Naive thymus-derived CD8-positive, alpha-beta T cell (primary cell): ENCODE data around the gene CLIP1. TPM values are rescaled to one million over a fixed set of nuclear protein-coding genes. Genes with fewer than 3 reads are reported as not detected.

ENCODE experiments used
- ATAC-seq, 2 donors: fragments of 150-1000 bp; cut with Tn5 transposase in 1 of 2; sonication (Bioruptor Pico), chemical (Tn5 transposase) in 1 of 2; 1 replicate in 1 of 2; 2 replicates in 1 of 2; pipeline ENCODE4 v1.10.0; 2021; ENCODE audit warnings: mild to moderate bottlenecking in 2 of 2, moderate library complexity in 2 of 2
- POLR2A ChIA-PET: fragments of 350-600 bp; sonication (Branson Sonifier 250); formaldehyde crosslinking; loops from one replicate; lab custom pipeline; 2021; ENCODE audit warnings: antibody characterized with exemption; lab: Charles Lee
- DNase-seq, 10 donors: peaks; one replicate each; pipeline versions ENCODE4 v3.0.0 to v3.0.0-alpha.2; 2020 to 2022
- H3K27ac Mint-ChIP-seq, 10 donors: one replicate each; pipeline ENCODE4 v1.8.0; 2020 to 2022; ENCODE audit warnings: mild to moderate bottlenecking in 10 of 10, mixed read lengths in 10 of 10, moderate library complexity in 4 of 10, inconsistent platforms in 1 of 10
- H3K27me3 Mint-ChIP-seq, 5 donors: one replicate each; pipeline ENCODE4 v1.8.0; 2021 to 2022; ENCODE audit warnings: mixed read lengths in 5 of 5
- H3K36me3 Mint-ChIP-seq, 3 donors: one replicate each; pipeline ENCODE4 v1.8.0; 2020 to 2022; ENCODE audit warnings: mixed read lengths in 3 of 3, mild to moderate bottlenecking in 2 of 3, inconsistent platforms in 1 of 3
- H3K4me1 Mint-ChIP-seq, 4 donors: one replicate each; pipeline ENCODE4 v1.8.0; 2021 to 2022; ENCODE audit warnings: mixed read lengths in 4 of 4
- H3K4me3 Mint-ChIP-seq, 10 donors: one replicate each; pipeline ENCODE4 v1.8.0; 2020 to 2022; ENCODE audit warnings: mild to moderate bottlenecking in 10 of 10, mixed read lengths in 10 of 10, moderate library complexity in 6 of 10, inconsistent platforms in 1 of 10
- H3K9me3 Mint-ChIP-seq, 9 donors: one replicate each; pipeline ENCODE4 v1.8.0; 2020 to 2022; ENCODE audit warnings: mixed read lengths in 9 of 9, mild to moderate bottlenecking in 3 of 9, inconsistent platforms in 1 of 9, moderate library complexity in 1 of 9
- polyA plus RNA-seq, 3 donors: library from polyadenylated mRNA; unstranded; fragments of 300-500 nt; fragmentation: Illumina TruSeq; gene quantifications; one replicate each; pipeline ENCODE4 v1.2.3, GENCODE V29; 2021
- total RNA-seq, 8 experiments: library from RNA in 2 of 8; stranded (reverse) in 2 of 8; gene quantifications; one replicate each; pipeline ENCODE4 v1.2.3 and lab custom pipeline; 2021 to 2026

CLIP1 gene
- total and polyA plus RNA-seq, 5 experiments from 2014 or later = 6.3 to 48.7 (median 20.4) TPM

DNA sequence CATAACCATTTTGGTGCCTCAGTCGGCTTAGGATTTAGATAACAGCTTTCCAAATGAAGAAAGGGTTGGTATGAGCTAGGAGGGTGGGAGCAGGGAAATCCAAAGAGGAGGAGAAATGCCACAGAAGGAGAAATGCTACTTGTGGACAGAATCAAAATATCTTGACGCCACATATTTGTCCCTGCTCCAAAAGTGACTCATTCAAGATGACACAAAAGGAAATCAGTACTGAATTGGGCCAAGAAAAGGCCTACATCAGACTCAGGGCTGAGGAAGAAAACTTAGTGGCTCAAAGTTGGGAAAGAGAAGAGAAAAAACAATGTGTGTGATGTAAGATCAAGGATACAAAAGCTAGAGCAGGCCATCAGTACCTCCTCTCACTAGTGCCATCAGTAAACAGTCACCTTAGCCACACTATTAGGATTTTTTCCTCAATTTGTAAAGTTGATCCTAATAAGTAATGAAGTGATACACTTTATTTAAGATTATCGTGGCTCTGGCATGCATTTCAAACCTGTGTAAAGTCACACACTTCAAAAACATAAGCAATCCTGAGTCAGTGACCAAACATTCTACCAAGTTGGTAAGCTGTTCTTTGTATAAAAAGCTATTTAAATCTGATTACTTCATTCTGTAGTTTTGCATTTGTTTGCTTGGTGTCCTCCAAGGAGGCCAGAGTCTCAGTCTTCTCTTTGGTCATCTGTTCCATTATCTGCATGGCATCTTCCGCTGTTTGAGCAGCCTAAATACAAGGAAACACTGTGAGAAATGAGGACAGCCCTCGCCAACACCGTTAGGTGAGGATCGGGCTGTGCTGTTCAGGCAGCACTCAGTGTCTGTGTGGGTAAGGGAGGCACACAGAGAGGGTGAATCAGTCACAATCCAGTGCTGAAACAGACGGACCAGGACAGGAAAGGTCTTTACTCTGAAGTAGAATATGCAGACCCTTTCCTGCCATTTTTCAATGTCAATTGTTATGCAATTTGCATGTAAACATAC, 103.6 kb downstream of the CLIP1 start:
- ATAC-seq (no peak), DNase-seq (no peak)
- Mint-ChIP-seq H3K36me3 (peaks cover 7 to 83% (median 33%) of the 10 kb centered on the region in 3 donors), H3K9me3 (no peaks in the 10 kb centered on the region), H3K4me1 (peaks cover 0 to 4% (median 0%) of the 10 kb centered on the region in 4 donors), H3K27me3 (no peaks in the 10 kb centered on the region), H3K4me3 (no peak overlapping the region), H3K27ac (peak overlapping the region in 2 of 10 donors; percentile 7 to 20)
- POLR2A ChIA-PET = no interaction called here

DNA sequence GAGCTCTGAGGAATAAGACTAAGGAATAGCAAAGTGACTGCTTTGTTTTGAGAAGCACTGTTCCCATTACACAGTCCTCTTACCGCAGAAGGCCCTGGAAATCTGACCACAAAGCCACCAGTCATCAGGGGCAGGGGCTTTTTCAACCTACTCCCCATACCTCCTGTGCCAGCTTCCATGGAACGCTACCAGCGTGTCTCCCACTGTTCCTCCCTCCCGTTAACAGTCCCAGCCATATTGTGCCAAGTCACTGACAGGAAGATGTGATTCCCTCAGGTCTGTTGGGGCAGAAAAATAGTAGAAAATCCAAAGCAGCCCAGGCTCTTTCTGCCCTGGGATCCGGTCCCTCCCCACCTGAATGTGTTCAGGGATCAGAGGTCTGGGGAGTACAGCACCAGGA, 109.5 kb downstream of the CLIP1 start:
- DNase-seq = no peak
- Mint-ChIP-seq H3K4me1 (no peaks in the 10 kb centered on the region), H3K27me3 (no peaks in the 10 kb centered on the region), H3K9me3 (no peaks in the 10 kb centered on the region), H3K4me3 (no peak overlapping the region), H3K36me3 (peaks cover 0 to 82% (median 21%) of the 10 kb centered on the region in 3 donors), H3K27ac (no peak overlapping the region)
- POLR2A ChIA-PET = interaction anchor here (0.6 kb wide), 1 partner anchor 383 kb away, joined by 4 read pairs; no protein-coding TSS in a partner anchor
- no peak for ATAC-seq

DNA sequence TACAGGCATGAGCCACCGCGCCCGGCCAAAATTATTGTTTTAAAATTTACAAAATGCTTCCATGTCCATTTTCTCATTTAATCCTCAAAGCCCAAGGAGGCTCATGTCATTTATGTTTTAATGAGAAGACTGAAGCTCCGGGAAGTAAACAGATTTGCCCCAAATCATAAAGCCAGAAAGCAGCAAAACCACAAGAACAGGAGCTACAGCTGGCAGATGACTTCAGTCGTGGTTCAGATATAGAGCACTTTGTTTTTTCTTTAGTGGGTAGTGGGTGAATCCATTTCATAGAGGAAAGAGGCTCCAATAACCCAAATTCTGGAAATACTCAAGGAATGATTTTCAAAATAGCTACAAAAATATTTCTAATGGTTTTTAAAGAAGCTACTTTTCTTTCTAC, 110.8 kb downstream of the CLIP1 start:
- POLR2A ChIA-PET = no interaction called here
- Mint-ChIP-seq H3K27ac (peak overlapping the region in 1 of 10 donors; percentile 40), H3K9me3 (no peaks in the 10 kb centered on the region), H3K4me1 (no peaks in the 10 kb centered on the region), H3K27me3 (no peaks in the 10 kb centered on the region), H3K36me3 (peaks cover 0 to 76% (median 17%) of the 10 kb centered on the region in 3 donors), H3K4me3 (no peak overlapping the region)
- ATAC-seq (no peak), DNase-seq (no peak)

DNA sequence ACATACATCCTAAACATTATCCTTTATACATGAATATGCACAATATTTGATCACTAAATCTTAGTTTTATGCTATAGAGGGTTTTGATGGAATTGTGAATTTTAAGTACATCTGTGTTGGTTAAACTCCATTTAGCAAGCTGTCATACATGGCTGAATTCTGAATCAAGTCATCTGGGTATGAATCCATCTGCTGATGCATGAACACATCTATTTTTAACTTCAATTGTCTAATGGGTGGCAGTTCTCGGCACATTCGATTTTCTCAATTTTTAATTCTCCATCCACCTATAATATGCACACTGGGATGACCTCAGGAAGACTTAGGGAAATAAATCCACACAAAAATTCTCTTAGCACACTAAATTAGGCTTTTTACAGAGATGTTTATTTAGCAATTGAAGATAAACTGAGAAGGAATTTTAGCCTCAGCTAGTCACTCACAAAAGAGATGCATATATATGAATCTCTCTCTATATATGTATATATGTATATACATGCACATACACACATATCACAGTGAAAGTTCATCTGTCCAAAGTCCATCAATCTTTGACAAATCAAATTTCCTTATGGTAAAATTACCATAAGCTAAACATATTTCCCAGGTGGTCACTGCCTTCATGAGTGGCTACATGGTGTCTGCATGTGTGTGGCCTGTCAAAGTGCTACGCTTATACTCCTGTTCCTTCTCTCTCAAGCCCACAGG, 111.7 kb downstream of the CLIP1 start:
- H3K9me3 Mint-ChIP-seq = no peaks in the 10 kb centered on the region
- peak overlapping the region in 2 of 10 donors; percentile 9 to 60 for H3K27ac Mint-ChIP-seq
- POLR2A ChIA-PET = no interaction called here
- H3K27me3 Mint-ChIP-seq = no peaks in the 10 kb centered on the region
- no peaks in the 10 kb centered on the region for H3K4me1 Mint-ChIP-seq
- H3K4me3 Mint-ChIP-seq = no peak overlapping the region
- no peak for DNase-seq
- H3K36me3 Mint-ChIP-seq = peaks cover 0 to 73% (median 14%) of the 10 kb centered on the region in 3 donors
- ATAC-seq = no peak

DNA sequence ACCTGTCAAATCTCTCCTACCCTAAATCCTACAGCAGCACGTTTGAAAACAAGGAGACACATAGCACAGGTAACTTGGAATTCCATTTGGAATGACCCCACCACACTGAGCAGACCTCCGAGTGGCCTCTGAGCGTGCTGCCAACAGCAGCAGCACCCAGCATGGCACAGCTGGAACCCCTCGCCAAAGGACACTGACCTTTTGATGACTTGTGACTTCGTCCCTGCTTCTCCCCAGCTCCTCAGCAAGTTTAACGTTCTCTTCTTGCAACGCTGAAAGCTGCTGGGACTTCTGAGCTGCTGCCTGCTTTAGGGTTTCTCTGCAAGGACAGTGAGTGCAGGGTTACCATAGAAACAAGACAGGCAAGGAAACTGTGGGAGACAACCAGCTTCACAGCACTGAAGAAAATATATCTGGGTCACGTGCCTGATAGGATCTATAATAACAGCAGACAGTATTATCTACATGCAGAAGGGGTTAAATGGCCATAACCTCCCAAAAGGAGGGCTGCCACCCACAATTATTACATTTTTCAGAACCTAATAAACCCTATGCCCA, 112.8 kb downstream of the CLIP1 start:
- Mint-ChIP-seq H3K4me1 (no peaks in the 10 kb centered on the region), H3K9me3 (no peaks in the 10 kb centered on the region), H3K27ac (no peak overlapping the region), H3K36me3 (peaks cover 0 to 65% (median 7%) of the 10 kb centered on the region in 3 donors), H3K27me3 (no peaks in the 10 kb centered on the region), H3K4me3 (no peak overlapping the region)
- ATAC-seq (no peak), DNase-seq (no peak)
- POLR2A ChIA-PET = no interaction called here

DNA sequence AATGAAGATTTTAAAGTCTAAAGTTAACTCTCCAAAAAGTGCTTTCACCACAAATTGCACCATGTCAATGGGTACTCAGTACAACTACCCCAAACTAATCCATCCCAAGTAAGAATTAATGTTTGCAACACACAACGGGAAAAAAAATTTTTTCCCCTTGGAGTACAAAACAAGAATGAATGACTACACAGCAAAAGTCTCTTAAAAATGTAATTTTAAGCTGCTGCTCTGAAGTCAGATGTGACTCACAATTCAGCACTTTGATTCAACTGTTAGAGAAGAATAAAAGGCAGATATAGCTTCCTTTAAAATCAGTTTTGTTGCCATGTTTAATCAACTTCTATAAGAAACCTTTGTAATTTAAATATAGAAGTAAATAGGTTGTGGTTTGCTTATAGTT, 113.7 kb downstream of the CLIP1 start:
- POLR2A ChIA-PET = no interaction called here
- Mint-ChIP-seq H3K4me3 (no peak overlapping the region), H3K27ac (no peak overlapping the region), H3K9me3 (no peaks in the 10 kb centered on the region), H3K27me3 (no peaks in the 10 kb centered on the region), H3K36me3 (peaks cover 0 to 59% (median 7%) of the 10 kb centered on the region in 3 donors), H3K4me1 (no peaks in the 10 kb centered on the region)
- DNase-seq (no peak), ATAC-seq (no peak)

DNA sequence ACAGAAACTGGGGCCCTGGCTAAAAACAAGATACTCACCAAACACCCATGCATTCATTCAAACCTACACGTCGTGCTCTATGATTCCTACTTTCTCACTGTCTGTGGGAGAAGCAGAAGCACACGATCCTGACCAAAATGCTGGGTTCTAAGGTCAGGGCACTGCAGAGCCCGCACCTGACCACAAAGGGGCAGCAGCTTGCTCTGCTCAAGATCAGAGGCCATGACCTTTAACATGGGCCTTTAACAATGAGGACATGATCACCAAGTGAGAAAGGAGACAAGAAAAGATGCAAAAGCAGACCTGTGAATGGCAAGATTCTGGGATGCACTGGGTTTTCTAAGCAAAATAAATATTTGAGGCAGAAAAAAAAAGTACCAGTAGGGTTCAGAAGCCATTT, 116.1 kb downstream of the CLIP1 start:
- Mint-ChIP-seq H3K4me3 (no peak overlapping the region), H3K27me3 (no peaks in the 10 kb centered on the region), H3K4me1 (peaks cover 0 to 2% (median 0%) of the 10 kb centered on the region in 4 donors), H3K27ac (peak overlapping the region in 2 of 10 donors; percentile 0 to 51), H3K9me3 (no peaks in the 10 kb centered on the region), H3K36me3 (peaks cover 0 to 64% (median 3%) of the 10 kb centered on the region in 3 donors)
- DNase-seq (no peak), ATAC-seq (no peak)
- POLR2A ChIA-PET = no interaction called here

DNA sequence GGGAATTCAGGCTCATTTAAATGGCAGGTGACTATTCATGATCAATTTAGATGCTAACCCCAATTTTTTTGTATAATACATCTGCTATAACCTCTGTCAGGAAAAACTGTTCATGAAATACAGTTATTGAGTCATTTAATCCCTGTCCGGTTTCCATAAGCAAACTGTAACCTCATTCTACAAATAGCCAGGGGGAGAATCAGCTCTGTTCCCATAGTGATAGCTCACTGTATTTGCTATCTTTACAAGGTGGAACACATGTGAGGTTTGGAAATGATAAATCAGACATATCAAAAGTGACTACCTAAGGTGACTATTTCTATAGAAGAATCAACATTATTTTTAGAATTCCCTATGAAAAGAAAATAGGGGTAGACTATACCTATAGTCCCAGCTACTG, 117.5 kb downstream of the CLIP1 start:
- no peak for DNase-seq
- POLR2A ChIA-PET = no interaction called here
- H3K36me3 Mint-ChIP-seq = peaks cover 0 to 62% (median 3%) of the 10 kb centered on the region in 3 donors
- no peaks in the 10 kb centered on the region for H3K9me3 Mint-ChIP-seq
- peaks cover 0 to 2% (median 0%) of the 10 kb centered on the region in 4 donors for H3K4me1 Mint-ChIP-seq
- no peak overlapping the region for H3K27ac Mint-ChIP-seq
- no peak for ATAC-seq
- no peaks in the 10 kb centered on the region for H3K27me3 Mint-ChIP-seq
- no peak overlapping the region for H3K4me3 Mint-ChIP-seq

DNA sequence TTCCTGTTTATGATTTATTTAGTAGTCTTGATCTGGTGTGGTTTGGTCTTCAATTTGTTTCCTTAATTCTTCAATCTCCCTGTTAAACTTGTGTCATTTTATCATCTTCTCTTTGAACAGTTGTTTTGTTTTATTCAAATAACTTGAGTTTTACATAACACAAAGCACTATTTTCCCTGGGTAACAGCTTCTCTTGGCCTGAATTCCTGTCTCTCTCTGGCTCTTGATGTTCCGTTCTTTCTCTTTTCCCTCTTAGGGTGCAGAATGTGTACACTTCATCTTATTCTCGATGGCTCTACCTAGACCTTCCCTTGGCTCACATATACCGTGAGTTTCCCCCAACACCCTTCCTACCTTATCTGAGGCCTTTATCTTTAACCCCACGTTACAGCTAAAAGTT, 119.4 kb downstream of the CLIP1 start:
- Mint-ChIP-seq H3K36me3 (peaks cover 0 to 59% (median 6%) of the 10 kb centered on the region in 3 donors), H3K9me3 (no peaks in the 10 kb centered on the region), H3K4me3 (no peak overlapping the region), H3K27ac (peak overlapping the region in 2 of 10 donors; percentile 2 to 74), H3K27me3 (no peaks in the 10 kb centered on the region), H3K4me1 (peaks cover 0 to 2% (median 0%) of the 10 kb centered on the region in 4 donors)
- ATAC-seq (no peak), DNase-seq (no peak)
- POLR2A ChIA-PET = no interaction called here

DNA sequence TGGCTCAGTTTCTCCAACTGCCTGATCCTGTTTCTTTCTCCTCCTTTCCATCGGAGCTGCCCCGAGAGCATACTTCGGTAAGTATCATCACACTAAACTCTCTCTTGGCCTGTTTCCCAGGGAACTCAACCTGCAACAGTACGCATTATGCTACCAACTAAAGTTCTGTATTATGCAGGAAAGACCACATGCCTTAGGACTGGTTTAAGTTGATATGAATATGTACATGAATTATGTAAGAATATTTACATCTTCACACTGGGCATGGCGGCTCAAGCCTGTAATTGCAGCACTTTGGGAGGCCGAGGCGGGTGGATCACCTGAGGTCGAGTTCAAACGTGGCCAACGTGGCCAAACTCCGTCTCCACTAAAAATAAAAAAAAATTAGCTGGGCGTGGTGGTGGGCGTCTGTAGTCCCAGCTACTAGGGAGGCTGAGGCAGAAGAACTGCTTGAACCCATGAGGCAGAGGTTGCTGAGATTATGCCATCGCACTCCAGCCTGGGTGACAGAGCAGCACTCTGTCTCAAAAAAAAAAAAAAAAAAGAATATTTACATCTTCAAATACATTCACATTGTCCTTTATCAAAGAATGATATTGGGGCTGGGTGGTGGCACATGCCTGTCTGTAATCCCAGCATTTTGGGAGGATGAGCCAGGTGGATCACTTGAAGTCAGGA, 124.3 kb downstream of the CLIP1 start:
- Mint-ChIP-seq H3K4me3 (no peak overlapping the region), H3K27ac (no peak overlapping the region), H3K9me3 (peaks cover 0 to 3% (median 0%) of the 10 kb centered on the region in 9 donors), H3K27me3 (no peaks in the 10 kb centered on the region), H3K36me3 (peaks cover 8 to 63% (median 21%) of the 10 kb centered on the region in 3 donors), H3K4me1 (peaks cover 0 to 2% (median 0%) of the 10 kb centered on the region in 4 donors)
- ATAC-seq = no peak
- DNase-seq = no peak
- POLR2A ChIA-PET = no interaction called here

DNA sequence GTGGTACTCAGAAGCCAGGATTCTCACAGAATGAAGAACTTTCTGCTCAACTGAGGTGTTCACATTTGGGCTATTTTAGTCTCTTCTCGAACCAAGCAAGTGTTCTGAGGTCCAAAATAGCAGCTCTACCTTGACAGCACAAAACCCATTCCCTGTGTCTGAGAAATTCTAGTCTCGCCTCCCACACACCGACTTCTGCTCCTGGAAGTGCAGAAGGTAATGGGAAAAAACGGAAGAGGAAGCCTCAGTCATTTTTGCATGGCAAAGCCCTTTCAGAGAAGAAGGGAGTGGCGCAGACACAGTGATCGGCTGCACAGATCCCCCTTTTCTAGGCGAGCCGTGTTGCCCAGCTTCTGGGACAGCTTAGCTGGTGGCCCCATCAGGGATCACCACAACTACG, 125.0 kb downstream of the CLIP1 start:
- H3K27ac Mint-ChIP-seq = no peak overlapping the region
- peaks cover 8 to 62% (median 24%) of the 10 kb centered on the region in 3 donors for H3K36me3 Mint-ChIP-seq
- ATAC-seq (no peak), DNase-seq (no peak)
- peaks cover 0 to 2% (median 0%) of the 10 kb centered on the region in 4 donors for H3K4me1 Mint-ChIP-seq
- no peak overlapping the region for H3K4me3 Mint-ChIP-seq
- no peaks in the 10 kb centered on the region for H3K27me3 Mint-ChIP-seq
- peaks cover 0 to 3% (median 0%) of the 10 kb centered on the region in 9 donors for H3K9me3 Mint-ChIP-seq
- POLR2A ChIA-PET = interaction anchor here (0.6 kb wide), 1 partner anchor 126 kb away, joined by 3 read pairs; no protein-coding TSS in a partner anchor

DNA sequence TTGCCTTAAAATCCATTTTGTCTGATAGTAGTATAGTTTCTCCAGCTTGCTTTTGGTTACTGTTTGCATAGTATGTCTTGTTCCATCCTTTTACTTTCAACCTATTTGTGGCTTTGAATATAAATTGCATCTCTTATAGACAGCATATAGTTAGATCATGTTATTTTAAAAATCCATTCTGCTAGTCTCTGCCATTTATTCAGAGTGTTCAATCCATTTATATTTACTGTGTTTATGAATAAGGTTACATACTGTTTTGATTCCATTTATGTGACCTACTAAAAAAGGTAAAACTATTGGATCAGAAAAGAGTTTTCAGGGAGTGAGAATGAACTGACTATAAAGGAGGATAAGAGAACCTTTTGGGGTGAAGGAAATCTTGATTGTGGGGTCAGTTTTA, 126.6 kb downstream of the CLIP1 start:
- Mint-ChIP-seq H3K36me3 (peaks cover 8 to 56% (median 24%) of the 10 kb centered on the region in 3 donors), H3K27ac (no peak overlapping the region), H3K9me3 (peaks cover 0 to 3% (median 0%) of the 10 kb centered on the region in 9 donors), H3K4me3 (no peak overlapping the region), H3K27me3 (no peaks in the 10 kb centered on the region), H3K4me1 (no peaks in the 10 kb centered on the region)
- DNase-seq = no peak
- ATAC-seq = no peak
- POLR2A ChIA-PET = no interaction called here
